HG03457 (cell line): ENCODE measurements around the gene CLCN1.

ENCODE experiments used
- ATAC-seq: cut with Tn5 transposase; IDR thresholded peaks from one replicate; pipeline ENCODE4 v1.9.1; 2021; ENCODE audit warnings: moderate number of reproducible peaks; ENCODE audit not compliant: unreplicated experiment

CLCN1 gene

DNA sequence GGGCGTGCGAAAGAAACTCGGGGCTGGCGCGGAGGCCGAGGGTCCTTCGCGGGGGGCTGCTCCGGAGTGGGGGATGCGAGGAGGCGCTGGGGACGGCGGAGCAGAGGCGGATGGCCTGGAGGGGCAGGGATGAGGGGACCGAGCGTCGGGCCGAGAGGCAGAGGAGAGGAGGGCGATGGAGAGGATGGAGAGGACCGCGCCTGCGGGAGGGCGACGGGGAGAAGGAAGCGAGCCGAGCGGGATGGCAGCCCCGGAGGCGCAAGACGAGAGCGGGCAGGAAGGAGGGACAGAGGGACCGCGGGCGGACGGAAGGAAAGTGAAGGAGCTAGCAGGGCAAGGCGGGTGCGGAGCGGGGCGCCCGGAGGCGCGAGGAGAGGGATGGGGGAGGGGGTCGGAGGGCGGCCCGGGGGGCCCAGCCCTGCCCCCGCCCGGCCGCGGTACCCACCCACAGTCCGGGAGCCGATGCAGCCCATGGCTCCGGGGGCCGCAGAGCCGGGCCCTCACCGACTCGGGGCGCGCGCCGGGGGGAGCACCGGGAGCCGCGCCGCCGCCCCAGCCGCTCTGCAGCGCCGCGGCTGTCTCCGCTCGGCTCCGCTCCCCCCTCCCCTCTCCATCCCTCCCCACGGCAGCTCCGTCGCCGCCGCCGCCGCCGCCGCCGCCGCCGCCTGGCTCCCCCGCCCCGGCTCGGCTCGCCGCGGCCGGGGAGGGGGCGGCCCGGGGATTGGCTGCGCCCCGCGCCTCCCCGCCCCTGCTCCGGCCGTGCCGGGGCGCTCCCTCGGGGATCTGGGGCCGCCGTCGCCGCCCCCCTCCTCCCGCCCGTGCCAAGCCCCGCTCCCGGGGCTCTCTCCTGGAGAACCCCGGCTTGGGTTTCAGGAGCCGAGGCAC lies 46.5 kb downstream of the CLCN1 start, which contains the start of gene FAM131B:
Gene FAM131B, minus strand, starts transcription at position 583 of the 885 bp plus-strand sequence. Its CDS starts 110 bp downstream, at position 473.
- no peak for ATAC-seq

DNA sequence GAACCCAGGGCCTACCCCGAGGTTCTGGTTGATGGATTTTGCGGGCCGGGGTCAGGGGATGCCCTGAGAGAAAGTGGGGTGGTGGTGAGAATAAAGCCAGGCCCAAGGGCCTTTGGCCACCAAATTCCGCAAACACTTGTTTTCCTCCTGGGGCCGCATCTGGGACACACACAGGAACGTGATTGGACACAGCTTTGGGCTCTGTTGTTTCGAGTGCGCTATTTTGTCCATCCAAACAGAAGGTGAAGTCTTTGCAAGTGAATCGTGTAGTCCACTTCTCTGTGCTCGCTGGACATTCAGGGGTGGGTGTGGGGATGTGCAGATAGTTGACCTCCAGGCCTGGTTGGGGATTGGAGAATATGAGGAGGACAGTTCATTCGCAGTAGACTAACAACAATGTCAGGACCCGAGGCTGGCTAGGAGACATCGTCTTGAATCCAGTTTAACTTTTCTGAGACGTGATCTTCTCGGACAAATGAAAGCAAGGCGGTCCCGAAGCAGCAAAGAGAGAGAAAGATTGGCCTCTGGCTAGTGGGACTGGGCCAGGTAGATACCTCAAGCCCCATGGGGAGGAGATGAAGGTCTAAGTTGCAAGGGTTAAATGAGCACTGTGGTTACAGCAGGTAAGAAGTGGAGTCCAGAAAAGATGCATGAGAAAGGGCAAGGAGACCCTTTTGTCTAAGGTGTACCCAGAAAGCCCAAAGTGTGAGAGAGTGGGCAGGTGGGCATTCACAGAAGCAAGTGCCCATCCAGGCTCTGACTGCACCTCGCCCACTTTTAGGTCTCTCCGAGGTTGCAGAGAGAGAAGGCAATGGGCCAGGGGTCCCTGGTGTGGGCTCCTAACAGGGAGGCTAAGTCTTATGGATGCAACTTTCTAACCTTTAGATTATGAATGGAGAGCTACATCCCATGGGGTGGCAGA lies 47.4 kb downstream of the CLCN1 start:
- no peak for ATAC-seq

DNA sequence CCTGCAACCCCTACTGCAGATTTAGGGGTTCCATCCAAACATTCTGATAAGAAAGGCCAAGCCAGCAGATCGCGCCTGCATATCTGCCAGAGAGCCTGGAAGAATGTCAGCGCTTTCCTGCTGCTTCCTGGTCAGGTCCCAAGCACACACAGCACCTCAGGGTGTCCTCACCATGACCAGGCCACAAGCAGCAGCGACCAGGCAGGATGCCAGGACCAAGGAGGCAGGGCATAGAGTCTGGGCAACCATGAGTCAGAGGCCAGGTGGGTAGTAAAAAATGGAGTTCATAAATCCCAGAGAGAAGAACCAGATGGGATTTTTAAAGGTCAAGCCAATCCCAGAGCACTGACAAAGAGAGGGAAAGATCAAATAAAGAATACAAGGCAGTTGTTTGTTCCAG lies 52.1 kb downstream of the CLCN1 start:
- no peak for ATAC-seq

DNA sequence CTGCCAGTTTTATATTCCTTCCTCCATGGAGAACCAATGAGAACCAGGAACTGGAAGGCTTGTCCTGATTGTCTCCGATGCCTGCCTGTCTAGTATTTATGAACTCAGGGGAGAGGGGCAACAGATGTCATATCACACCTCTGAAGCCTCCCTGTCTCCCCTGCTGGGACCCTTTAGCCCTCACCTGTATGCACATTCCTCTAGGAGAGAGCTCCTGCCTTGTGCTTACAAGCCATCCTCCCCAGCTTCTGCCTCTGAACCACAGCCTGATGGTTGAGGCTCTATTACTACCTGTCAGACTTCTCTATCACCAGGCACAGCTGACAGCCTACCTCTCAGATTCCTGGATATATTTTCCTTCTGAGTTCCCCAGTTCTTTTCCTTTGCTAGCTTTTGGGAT lies 52.5 kb downstream of the CLCN1 start:
- no peak for ATAC-seq

DNA sequence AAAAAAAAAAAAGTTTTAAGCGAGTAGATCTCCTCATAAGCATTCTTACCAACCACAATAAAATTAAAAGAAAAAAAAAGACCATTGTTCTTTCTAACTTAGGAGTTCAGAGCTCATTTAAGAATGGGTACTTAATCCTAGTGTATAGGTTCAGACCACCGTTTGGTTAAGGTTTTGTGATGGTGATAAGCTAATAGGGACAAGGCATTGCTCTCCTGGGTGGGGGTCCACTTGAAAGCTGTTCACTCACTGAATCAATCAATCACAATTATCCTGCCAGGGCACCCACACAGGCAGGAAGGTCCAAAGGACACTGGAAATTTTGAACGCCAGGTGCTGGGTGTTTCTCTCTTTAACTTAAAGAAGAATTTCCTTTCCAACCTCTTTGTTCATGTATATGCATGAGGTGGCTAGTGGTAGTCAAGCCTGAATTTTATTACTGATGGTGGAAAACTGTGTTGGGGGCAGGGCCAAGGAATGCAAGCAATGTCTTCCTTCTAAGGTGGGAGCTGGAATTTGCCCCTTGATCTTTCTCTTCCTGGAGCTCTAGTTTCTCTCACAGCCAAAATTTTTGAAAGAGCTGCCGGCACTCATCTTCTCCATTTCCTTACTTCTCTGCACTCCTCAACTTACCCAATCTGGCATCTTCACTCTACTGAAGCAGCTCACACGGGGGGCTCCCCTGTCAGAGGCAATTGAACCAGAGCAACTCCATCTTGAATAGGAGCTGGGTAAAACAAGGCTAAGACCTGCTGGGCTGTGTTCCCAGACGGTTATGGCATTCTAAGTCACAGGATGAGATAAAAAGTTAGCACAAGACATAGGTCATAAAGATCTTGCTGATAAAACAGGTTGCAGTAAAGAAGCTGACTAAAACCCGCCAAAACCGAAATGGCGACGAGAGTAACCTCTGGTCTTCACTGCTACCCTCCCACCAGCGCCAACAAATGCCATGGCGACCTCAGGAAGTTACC lies 54.1 kb downstream of the CLCN1 start:
- no peak for ATAC-seq

DNA sequence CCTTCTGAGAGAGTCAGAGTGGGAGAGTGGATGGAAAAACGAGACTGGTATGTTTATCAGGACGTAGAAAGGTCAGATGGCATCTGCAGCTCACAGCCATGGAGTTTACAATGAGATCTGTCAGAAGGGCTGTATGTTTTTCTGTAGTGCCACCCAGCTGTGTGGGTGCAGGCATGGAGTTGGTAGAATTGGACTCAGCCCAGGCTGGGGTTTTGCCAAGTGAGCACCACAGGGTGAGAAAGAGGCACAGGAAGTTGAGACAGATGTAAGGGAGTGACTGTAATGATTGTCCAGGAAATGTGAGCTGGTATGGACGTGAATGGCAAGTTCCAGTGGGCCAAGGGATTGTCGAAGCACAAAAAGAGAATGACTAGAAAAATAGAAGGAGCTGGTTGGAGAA lies 56.2 kb downstream of the CLCN1 start:
- ATAC-seq, result no peak

DNA sequence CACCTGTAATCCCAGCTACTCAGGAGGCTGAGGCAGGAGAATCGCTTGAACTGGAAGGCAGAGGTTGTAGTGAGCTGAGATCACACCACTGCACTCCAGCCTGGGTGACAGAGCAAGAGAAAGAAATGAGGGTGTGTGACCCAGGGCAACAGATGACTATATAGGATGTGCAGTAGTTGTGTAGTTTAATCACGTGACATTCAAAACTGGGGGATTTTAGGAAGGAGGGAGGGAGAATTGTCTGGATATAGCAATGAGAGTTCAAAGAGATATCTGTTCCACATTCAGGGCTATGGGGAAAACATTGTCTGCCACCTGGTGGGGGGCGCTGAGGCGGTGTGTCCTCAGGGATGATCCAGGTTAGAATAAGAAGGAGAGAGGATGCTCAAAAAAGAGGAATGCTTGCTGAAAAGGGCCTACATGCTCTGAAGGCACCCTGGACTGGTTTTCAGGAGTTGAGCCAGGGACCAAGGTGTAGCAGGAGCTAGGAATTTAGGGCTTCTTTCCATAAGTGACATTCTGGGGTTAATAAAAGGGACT lies 57.4 kb downstream of the CLCN1 start:
- ATAC-seq, result no peak

DNA sequence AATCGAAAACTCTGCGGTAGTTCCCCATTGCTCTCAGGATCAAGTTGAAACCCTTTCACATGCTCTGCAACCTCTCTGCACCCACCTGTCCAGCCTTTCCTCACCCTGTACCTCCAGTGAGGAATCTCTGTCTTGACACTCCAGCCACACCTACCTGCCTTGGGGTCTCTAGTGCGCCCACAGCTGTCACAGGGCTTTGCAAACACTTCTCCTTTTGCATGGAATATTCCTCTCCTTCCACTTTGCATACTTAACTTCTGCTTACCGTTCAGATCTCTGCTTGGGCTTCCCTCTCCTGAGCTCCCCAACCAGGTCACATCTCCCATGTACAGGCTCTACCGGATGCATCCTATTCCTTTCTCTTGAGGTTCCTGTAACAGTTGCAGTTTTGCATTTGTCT lies 58.6 kb downstream of the CLCN1 start:
- no peak for ATAC-seq

DNA sequence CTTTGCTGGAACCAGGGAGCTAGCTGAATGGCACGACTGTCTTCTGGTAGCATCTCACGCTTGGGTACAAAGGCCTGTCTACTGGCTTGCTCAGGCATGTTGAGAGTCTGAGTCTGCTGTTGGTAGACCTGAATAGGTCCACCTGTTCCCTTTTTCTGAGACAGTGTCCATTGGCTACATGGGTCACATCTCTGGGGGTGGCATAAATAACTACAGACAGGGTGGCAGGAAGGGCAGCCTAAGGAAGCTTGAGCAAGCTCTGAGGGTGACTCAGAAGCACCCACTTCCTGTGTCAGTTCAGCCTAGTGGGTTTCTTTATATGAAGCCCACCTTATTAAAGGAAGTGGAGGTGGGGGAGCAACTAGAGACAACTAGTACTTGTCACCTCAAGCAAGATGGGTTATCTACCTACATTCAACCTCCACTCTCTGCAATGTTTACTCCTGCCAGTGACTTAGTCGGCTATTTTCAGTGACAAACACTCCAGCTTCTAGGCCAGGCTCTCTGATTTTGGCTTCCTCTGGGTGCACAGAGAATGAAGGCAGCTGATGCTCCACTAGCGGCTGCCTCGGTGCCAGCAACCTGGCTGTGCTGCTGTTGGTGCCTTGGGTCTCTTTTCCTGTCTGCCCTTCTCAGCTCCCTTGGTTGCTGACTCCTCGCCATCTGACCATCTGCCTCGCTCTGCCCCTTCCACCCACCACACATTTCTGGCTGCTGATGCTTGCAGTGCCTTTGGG lies 59.6 kb downstream of the CLCN1 start:
- no peak for ATAC-seq

DNA sequence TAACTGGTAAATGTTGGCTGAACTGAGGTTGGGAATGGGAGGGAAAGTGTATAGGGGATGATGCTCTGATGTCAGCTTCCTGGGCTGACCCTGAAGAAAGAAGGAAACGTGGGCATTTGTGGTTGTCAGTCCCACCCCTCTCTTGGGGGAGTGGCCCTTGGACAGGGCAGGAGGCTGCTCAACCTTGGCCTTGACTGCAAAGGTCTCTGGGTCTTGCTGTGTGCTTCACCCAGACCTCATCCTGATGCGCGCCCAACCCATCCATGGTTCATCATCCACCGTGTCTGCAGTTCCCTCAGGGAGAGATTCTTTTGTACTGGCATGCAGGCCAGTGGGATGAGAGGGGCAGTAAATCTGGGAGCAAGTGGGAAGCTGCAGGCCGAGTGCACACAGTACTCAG lies 60.5 kb downstream of the CLCN1 start:
- no peak for ATAC-seq

DNA sequence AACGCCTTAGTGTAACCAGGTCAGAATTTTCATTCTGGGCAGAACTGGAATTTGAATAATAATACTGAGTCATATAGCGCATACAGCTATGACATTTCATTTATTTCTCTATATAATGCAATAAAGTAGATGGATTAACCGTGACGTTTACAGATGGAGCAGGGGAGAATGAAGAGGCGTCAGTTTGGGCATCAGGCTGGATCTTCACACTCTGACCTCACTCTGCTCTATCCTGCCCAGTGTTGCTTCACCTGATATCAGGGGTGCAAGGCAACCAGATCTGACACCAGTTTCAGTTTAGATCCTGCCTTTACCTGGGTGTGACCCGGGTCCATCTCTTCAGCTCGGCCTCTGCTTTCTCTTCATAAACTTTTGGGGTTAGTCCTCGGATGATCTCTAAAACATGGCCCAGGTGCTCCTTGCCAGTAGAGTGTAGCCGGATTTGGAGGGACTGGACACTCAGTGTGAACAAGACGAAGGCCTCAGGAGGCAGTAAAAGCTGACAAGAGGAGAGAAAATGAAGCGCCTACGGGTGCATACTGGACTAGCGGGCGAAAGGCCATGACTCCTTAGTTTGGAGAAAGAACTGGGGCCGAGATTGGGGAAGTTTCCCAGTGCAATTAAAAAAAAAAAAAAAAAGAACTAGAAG lies 63.8 kb downstream of the CLCN1 start:
- ATAC-seq, result no peak

DNA sequence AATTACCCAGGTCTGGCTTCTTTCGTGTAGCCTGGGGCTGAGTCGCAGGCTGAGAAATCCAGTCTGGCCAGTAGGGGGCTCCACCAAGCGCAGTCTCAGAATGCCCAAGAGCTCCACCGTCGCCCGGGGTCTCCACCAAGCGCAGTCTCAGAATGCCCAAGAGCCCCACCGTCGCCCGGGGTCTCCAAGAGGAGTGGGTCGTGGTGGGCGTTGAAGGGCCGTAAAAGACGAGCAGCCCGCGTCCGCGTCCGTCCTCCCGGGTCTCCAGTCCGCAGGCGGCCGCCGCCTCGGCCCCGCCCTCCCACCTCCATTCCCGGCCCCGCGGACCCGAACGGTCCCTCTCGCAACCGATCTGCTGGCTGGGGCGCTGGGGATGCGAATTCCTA lies 64.3 kb downstream of the CLCN1 start:
- ATAC-seq, result peak; percentile 40

DNA sequence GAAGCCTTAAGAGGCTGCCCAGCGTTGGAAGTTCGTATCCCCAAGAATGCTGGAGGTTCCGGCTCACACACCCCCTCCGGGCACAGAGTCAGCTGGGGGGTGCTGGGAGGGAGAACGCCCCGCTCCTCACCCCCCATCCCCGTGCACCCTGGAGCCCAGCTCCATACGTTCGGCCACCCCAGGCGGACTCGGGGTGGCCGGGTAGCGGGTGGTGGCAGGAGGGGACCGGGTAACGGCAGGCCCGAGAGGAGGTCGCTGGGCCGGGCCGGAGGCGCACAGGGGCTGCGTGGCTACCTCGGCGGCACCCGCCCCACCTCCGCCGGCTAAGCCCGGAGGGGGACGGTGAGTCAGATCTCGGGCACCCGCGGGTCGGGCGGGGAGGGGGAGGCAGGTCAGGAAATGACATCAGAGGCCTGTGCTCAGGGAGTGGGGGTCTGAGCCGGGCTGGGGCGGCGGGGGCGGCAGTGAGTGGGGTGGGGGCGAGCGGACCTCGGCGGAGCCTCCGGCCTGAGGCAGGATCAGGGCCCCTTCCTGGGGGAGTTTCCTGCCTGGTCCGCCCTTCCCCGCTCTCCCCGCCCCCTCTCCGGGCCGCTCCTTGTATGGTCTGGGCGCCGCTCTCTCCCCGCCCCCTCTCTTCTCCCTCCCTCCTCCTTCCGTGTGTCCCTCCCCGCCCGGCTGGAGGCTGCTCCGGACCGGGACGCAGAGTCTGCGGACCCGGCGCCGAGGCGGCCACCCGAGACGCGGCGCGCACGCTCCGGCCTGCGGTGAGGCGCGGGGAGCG lies 64.9 kb downstream of the CLCN1 start, which contains the start of gene ZYX:
Gene ZYX, plus strand, starts transcription at position 700 of the 781 bp plus-strand sequence. CDS start 227 bp downstream, outside the sequence.
- peak; percentile 75 for ATAC-seq

DNA sequence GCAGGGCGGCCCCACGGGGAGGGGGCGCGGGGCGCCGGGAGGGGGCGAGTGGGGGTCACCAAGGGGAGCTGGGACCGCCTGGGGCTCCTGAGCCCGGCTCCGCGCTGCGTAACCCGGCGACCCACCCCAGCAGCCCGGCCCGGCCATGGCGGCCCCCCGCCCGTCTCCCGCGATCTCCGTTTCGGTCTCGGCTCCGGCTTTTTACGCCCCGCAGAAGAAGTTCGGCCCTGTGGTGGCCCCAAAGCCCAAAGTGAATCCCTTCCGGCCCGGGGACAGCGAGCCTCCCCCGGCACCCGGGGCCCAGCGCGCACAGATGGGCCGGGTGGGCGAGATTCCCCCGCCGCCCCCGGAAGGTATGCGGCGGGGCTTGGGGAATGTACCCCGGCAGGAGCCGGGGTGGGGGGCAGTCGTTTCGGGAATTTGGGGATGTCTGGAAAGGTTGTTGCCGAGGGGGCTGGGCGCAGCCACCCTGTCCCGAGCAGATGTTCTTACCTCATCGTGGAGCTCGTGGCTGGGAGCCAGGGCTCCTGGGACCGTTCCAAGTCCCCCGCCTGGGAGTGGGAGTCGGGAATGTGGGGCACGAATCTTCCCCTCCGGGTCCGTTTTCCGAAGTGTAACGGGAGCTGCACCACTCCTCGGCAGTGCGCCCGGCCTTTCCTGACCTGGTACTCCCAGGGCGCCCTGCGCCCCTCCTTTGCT lies 65.7 kb downstream of the CLCN1 start:
- ATAC-seq, result peak; percentile 7

DNA sequence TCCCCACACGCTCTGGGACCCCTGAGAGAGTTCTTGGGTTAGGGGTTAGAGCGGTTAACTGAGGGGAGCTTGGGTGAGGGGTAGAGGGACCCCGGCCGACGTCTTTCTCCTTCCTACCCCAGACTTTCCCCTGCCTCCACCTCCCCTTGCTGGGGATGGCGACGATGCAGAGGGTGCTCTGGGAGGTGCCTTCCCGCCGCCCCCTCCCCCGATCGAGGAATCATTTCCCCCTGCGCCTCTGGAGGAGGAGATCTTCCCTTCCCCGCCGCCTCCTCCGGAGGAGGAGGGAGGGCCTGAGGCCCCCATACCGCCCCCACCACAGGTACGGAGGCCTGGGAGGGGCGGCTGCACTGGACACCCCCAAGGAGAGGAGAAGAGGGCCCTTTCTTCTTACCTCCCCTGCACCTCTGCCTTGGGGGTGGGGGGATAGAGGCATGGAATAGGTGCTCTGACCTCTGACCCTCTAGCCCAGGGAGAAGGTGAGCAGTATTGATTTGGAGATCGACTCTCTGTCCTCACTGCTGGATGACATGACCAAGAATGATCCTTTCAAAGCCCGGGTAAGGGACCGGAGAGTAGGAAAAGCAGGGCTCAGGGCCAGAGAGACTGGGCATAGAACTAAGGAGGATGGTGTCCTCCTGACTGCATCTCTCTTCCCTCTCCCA lies 66.3 kb downstream of the CLCN1 start:
- no peak for ATAC-seq

DNA sequence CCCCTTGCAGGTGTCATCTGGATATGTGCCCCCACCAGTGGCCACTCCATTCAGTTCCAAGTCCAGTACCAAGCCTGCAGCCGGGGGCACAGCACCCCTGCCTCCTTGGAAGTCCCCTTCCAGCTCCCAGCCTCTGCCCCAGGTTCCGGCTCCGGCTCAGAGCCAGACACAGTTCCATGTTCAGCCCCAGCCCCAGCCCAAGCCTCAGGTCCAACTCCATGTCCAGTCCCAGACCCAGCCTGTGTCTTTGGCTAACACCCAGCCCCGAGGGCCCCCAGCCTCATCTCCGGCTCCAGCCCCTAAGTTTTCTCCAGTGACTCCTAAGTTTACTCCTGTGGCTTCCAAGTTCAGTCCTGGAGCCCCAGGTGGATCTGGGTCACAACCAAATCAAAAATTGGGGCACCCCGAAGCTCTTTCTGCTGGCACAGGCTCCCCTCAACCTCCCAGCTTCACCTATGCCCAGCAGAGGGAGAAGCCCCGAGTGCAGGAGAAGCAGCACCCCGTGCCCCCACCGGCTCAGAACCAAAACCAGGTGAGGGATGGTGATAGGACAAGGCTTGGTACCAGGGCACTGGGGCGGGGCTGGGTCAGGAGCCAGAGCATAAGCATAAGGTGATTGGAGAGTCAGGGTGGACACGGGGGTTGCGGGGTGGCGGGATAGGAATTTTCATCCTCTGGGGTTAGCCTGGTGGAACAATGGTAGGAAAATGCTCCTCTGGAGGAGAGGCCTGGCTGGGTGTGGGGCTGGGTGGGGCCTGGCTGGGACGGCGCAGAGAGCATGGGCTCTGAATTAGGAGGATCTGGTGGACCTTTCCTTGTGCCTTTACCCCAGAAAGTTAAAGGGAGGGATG lies 67.1 kb downstream of the CLCN1 start:
- no peak for ATAC-seq
